ENCODE results near the gene CT45A3.
"Not testable (repeated sequence)": the region's sequence is repeated elsewhere in the genome, so short reads cannot be mapped to it uniquely, and the experiment has no call there.

GRCh38 chrX:135744739-135745138 is 23.3 kb downstream of the CT45A3 start:
- TF ChIP-seq CTCF (conservative IDR thresholded peaks at IDR 0.05); EZH2 (IDR thresholded peaks at IDR 0.05; ENCODE audit: low read depth): not testable (repeated sequence)
